ENCODE measurements around the gene CNDP2.

The CNDP2 gene

DNA sequence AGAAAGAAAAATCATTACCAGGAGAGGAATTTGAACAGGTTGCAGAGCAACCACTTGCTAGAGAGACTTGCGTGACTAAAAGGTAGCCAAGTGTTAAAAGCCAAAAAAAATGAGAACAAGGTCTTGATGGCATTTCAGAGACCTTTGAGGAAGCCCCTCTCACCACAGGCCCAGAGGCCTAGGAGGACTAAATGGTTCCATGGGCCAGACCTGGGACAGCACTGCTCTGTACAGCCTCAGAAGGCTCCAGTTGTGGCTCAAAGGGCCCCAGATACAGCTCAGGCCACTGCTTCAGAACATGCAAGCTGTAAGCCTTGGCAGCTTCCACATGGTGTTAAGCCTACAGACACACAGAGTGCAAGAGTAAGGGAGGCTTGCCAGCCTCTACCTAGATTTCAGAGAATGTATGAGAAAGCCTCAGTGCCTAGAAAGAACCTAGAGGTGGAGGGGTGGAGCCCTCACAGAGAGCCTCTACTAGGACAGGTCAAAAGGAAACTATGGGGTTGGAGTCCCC is 53.5 kb downstream of the CNDP2 start:
- H3K9ac ChIP-seq (ENCODE audit: low read length) = no peak overlapping the region
- no peaks in the 10 kb centered on the region for H3F3A ChIP-seq (ENCODE audit: insufficient read depth, low read length)
- no peak overlapping the region for H2AFZ ChIP-seq (ENCODE audit: low read length)
- H3K4me3 ChIP-seq (ENCODE audit: low read depth, low read length, poor library complexity, severe bottlenecking) = no peak overlapping the region
- no peaks in the 10 kb centered on the region; the same call in 1 of the 2 replicates for H3K27me3 ChIP-seq (ENCODE audit: insufficient read depth, low read length)
- no peak overlapping the region for H3K27ac ChIP-seq (ENCODE audit: low read depth, low read length, poor library complexity, severe bottlenecking)
- no peaks in the 10 kb centered on the region for H3K9me2 ChIP-seq (ENCODE audit: low read depth, low read length)
- no peaks in the 10 kb centered on the region for H3K4me1 ChIP-seq (ENCODE audit: insufficient read depth, low read length, severe bottlenecking)
- H3K36me3 ChIP-seq (ENCODE audit: insufficient read depth, low read length) = no peaks in the 10 kb centered on the region; the same call in 1 of the 2 replicates
- H4K20me1 ChIP-seq (ENCODE audit: insufficient read depth, low read length) = no peaks in the 10 kb centered on the region
- no peak overlapping the region for H3K4me2 ChIP-seq (ENCODE audit: low read length)
- H3K9me3 ChIP-seq (ENCODE audit: low read length) = peaks cover 11% of the 10 kb centered on the region; the same call in 1 of the 2 replicates
- no peaks in the 10 kb centered on the region for H3K79me2 ChIP-seq (ENCODE audit: insufficient read depth, low read length)
- TF ChIP-seq, protein P1, sequence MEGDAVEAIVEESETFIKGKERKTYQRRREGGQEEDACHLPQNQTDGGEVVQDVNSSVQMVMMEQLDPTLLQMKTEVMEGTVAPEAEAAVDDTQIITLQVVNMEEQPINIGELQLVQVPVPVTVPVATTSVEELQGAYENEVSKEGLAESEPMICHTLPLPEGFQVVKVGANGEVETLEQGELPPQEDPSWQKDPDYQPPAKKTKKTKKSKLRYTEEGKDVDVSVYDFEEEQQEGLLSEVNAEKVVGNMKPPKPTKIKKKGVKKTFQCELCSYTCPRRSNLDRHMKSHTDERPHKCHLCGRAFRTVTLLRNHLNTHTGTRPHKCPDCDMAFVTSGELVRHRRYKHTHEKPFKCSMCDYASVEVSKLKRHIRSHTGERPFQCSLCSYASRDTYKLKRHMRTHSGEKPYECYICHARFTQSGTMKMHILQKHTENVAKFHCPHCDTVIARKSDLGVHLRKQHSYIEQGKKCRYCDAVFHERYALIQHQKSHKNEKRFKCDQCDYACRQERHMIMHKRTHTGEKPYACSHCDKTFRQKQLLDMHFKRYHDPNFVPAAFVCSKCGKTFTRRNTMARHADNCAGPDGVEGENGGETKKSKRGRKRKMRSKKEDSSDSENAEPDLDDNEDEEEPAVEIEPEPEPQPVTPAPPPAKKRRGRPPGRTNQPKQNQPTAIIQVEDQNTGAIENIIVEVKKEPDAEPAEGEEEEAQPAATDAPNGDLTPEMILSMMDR (IDR thresholded peaks at IDR 0.05; ENCODE audit: low read length) = no peak
- TF ChIP-seq EZH2 (IDR thresholded peaks at IDR 0.05; ENCODE audit: borderline replicate concordance, low read length) = no peak

DNA sequence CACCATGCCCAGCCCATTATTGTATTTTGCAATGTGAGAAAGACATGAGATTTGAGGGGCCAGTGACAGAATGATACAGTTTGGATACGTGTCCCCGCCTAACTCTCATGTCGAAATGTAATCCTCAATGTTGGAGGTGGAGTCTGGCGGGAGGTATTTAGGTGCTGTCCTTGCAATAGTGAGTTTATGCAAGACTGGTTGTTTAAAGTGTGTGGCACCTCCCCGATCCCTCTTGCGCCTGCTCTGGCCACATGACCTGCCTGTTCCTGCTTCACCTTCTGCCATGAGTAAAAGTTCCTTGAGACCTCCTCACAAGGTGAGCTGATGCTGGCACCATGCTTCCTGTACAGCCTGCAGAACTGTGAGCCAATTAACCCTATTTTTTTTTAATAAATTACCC is 54.7 kb downstream of the CNDP2 start:
- no peak overlapping the region for H3K4me2 ChIP-seq (ENCODE audit: low read length)
- H3K9me3 ChIP-seq (ENCODE audit: low read length) = peaks cover 11% of the 10 kb centered on the region; the same call in 1 of the 2 replicates
- no peak overlapping the region for H3K9ac ChIP-seq (ENCODE audit: low read length)
- no peaks in the 10 kb centered on the region; the same call in 1 of the 2 replicates for H3K27me3 ChIP-seq (ENCODE audit: insufficient read depth, low read length)
- no peak overlapping the region for H3K4me3 ChIP-seq (ENCODE audit: low read depth, low read length, poor library complexity, severe bottlenecking)
- no peaks in the 10 kb centered on the region for H3K4me1 ChIP-seq (ENCODE audit: insufficient read depth, low read length, severe bottlenecking)
- H4K20me1 ChIP-seq (ENCODE audit: insufficient read depth, low read length) = no peaks in the 10 kb centered on the region
- TF ChIP-seq, protein P1 (IDR thresholded peaks at IDR 0.05; ENCODE audit: low read length) = no peak
- no peak for TF ChIP-seq EZH2 (IDR thresholded peaks at IDR 0.05; ENCODE audit: borderline replicate concordance, low read length)
- no peak overlapping the region for H3K27ac ChIP-seq (ENCODE audit: low read depth, low read length, poor library complexity, severe bottlenecking)
- H3K36me3 ChIP-seq (ENCODE audit: insufficient read depth, low read length) = no peaks in the 10 kb centered on the region; the same call in 1 of the 2 replicates
- H3K79me2 ChIP-seq (ENCODE audit: insufficient read depth, low read length) = no peaks in the 10 kb centered on the region
- H3K9me2 ChIP-seq (ENCODE audit: low read depth, low read length) = no peaks in the 10 kb centered on the region
- no peaks in the 10 kb centered on the region for H3F3A ChIP-seq (ENCODE audit: insufficient read depth, low read length)
- H2AFZ ChIP-seq (ENCODE audit: low read length) = no peak overlapping the region

DNA sequence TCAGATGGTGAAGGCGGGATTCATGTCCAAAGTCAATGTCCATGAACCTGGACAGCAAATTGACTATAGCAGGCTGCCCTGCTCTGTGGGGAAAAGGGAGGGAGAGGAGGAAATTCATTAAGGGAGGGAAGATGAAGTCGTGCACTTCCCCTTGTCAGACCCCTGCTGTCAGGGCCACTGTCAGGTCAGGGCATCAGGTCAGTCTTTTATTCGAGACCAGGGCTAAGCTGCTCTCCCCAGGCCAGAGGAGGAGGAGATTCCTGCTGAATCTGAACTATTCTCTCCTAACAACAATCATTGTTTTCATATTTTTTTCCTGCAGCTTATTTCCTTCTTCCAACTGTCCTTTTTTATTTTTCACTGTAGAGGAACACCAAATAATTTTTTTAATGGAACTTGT is 55.3 kb downstream of the CNDP2 start:
- Histone ChIP-seq H3K9me3 (ENCODE audit: low read length) (peaks cover 11% of the 10 kb centered on the region; the same call in 1 of the 2 replicates), H3K9ac (ENCODE audit: low read length) (no peak overlapping the region), H3K27ac (ENCODE audit: low read depth, low read length, poor library complexity, severe bottlenecking) (no peak overlapping the region), H3K79me2 (ENCODE audit: insufficient read depth, low read length) (no peaks in the 10 kb centered on the region), H3K4me1 (ENCODE audit: insufficient read depth, low read length, severe bottlenecking) (no peaks in the 10 kb centered on the region), H4K20me1 (ENCODE audit: insufficient read depth, low read length) (no peaks in the 10 kb centered on the region), H3K27me3 (ENCODE audit: insufficient read depth, low read length) (no peaks in the 10 kb centered on the region; the same call in 1 of the 2 replicates), H2AFZ (ENCODE audit: low read length) (no peak overlapping the region), H3K9me2 (ENCODE audit: low read depth, low read length) (no peaks in the 10 kb centered on the region), H3K4me2 (ENCODE audit: low read length) (no peak overlapping the region), H3K4me3 (ENCODE audit: low read depth, low read length, poor library complexity, severe bottlenecking) (no peak overlapping the region), H3F3A (ENCODE audit: insufficient read depth, low read length) (no peaks in the 10 kb centered on the region), H3K36me3 (ENCODE audit: insufficient read depth, low read length) (no peaks in the 10 kb centered on the region; the same call in 1 of the 2 replicates)
- TF ChIP-seq, protein P1 (IDR thresholded peaks at IDR 0.05; ENCODE audit: low read length) = no peak
- no peak for TF ChIP-seq EZH2 (IDR thresholded peaks at IDR 0.05; ENCODE audit: borderline replicate concordance, low read length)

All from OCI-LY1 (cell line).